GM18858 (cell line): ENCODE data around the gene ORC6.
"Not testable (repeated sequence)": the region's sequence is repeated elsewhere in the genome, so short reads cannot be mapped to it uniquely, and the experiment has no call there.

Experiments used
- ATAC-seq: cut with Tn5 transposase; IDR thresholded peaks from one replicate; pipeline ENCODE4 v1.9.1; 2021; ENCODE audit not compliant: unreplicated experiment

The ORC6 gene, protein sequence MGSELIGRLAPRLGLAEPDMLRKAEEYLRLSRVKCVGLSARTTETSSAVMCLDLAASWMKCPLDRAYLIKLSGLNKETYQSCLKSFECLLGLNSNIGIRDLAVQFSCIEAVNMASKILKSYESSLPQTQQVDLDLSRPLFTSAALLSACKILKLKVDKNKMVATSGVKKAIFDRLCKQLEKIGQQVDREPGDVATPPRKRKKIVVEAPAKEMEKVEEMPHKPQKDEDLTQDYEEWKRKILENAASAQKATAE

DNA sequence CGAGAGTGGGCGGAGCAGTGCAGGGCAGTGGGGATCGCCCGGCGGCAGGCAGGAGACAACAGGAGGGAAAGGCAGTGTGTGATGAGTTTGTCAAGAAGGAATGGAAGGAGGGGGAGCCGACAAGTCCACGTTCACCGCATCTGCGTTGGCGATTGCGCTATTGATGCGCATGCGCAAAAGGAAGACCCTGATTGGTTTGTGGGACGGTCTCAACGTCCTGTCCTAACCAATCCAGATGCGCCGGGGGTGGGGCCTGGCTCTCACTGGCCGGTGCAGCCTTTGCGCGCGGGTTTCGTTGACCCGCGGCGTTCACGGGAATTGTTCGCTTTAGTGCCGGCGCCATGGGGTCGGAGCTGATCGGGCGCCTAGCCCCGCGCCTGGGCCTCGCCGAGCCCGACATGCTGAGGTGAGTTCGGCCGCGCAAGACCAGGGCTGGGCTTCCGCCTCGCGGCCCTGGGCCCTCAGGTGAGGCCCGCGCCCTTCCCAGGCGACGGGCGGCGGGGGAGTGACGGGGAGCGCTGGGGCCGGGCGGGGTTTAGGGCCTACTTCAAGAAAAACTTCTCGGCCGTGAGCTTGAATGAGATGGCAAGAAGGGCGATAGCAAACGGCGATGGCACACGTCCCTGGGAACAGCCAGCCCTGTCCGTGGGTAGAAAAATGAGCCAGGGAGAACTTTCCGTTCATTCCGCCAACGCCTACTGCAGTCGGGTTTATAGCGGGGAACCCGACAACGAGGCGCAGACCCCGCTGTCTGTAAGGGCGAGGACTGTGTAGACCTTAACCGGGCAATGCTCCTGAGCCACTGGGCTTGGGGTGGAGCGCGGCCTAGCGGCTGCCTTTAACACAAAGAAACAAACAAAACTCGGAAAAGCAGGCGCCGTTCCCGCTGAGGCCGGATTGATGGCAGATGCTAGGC, at the start of gene ORC6:
Gene ORC6 (plus strand): TSS at position 295 of the 916 bp plus-strand sequence. CDS start 47 bp downstream, at position 342.
- peak; percentile 61 for ATAC-seq

DNA sequence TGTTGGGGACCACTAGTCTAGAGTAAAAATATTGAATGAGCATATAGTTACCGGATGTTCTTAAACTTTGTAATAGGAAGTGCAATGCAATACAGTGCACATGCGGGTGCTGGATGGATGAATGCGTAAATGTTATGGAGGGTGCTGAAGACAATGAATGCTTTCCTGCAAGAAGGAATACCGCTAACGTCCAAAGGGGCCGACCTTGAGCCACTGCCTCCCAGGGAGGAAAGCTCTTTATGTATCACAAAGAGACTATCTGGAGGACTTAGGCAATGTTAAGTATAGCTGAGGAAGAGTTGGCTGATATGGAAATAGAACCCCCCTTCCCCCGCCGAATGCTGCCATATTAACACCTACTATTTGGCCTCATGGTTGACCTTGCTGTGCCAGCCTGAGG, 40.8 kb upstream of the ORC6 start:
- no peak for ATAC-seq

DNA sequence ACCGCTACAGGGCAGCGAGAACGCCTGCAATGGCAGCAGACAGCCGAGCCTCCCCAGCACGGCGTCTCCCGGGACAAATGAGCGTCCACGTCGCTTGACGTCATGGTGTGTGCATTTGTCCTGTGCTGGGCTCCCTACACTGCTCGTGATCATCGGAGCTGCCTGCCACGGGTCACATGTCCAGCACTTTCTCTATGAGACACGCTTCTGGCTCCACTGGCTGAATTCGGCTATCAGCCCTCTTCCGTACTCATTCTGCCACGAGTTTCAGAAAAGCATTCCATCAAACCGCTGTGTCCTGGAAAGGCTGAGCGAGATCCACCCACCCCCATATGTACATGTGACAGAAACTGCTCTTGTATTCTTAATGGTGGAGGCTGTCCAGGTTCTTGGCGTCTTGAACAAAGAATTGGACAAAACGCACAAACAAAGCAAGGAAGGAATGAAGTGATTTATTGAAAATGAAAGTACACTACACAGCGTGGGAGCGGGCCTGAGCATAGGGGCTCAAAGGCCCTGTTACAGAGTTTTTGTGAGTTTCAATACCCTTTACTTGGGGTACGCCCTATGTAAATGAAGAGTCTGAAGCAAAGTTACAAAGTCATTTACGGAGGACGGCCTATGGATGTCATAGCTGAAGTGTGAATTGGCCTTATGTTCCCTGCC, 39.7 kb upstream of the ORC6 start:
- no peak for ATAC-seq

DNA sequence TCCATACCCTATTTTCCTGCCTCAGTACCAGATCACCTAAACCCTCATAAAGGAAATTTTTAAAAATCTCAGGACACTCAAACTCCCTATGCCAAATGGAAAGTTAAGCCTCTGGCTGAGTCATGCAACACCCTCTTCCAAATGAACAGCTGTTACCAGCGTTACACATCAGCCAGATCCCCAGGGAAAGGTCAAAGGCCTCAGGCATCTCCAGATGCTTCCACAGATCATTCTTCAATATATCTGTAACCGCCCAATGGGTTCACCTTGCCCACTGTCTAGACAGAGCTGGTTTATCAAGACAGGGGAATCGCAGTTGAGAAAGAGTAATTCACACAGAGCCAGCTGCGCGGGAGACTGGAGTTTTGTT, 39.2 kb upstream of the ORC6 start:
- no peak for ATAC-seq

DNA sequence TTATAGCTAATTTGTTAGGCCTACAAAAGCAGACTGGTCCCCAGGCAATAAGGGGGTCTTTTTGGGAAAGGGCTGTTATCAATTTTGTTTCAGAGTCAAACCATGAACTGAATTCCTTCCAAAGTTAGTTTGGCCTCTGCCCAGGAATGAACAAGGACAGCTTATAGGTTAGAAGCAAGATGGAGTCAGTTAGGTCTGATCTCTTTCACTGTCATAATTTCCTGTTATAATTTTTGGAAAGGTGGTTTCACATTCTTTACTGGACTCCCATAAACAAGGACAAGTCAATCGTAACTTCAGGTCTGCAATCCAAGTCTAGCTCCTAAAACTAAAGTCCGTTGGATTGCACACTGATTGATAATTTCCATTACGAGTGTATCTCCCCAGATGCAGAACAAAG, 38.2 kb upstream of the ORC6 start:
- ATAC-seq = no peak

DNA sequence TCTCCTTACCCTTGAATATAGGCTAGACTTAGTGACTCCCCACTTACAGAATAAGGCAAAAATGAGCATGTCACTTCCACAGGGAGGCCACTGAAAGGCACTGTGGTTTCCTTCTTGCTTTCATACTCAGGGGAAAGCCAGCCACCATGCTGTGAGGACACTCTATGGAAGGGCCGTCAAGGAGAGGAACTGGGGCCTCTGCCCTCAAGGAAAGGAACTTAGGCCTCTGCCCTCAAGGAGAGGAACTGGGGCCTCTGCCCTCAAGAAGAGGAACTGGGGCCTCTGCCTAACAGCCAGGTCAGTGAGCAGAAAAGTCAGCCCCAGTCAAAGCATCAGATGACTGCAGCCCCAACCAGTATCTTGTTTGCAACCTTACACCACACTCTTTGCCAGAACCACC, 30.5 kb upstream of the ORC6 start:
- peak; percentile 88 for ATAC-seq

DNA sequence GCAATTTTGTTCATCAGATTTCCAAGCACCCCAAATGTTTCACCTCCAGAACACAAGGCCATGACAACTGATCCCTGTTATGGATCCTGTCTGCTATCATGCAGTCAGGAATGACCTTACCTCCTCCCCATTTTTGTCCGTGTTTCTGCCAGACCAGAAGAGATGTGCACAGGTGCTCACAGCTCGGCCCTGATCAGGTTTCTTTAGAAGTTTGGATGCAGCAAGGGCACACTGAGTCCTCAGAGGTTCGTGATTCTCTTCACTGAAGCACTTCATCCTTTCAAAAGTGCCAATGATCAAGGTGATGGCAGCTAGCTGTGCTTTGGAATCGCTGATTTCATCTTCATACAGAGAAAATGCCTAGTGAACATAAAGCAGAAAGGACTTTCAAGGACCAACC, 27.3 kb upstream of the ORC6 start:
- no peak for ATAC-seq

DNA sequence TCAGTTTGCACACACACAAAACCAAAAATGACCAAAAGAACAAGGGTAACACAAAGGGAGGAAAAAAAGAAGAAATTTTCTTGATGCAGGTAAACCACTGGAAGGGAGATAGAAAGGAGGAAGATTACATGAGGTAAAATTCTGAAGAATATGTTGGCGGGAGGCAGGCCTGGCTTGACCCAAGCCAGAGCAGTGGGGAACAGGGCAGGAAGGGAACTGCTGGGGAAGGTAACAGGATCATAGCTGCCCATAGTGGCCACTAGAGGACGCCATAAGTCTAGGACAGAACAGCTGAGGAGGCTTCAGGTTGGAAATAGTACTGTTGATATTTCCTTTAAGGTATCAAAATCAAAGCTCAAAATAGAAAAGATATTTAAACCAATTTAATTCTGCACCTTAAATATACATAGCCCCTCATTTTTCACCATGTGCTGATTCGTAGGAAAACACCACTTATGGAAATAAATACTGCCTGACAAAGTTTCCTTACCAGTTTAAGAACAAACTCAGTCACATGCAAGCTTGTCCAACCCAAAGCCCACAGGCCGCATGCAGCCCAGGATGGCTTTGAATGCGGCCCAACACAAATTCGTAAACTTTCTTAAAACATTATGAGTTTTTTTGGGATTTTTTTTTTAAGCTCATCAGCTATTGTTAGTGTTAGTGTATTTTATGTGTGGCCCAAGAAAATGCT, 16.0 kb upstream of the ORC6 start:
- ATAC-seq = peak; percentile 71

DNA sequence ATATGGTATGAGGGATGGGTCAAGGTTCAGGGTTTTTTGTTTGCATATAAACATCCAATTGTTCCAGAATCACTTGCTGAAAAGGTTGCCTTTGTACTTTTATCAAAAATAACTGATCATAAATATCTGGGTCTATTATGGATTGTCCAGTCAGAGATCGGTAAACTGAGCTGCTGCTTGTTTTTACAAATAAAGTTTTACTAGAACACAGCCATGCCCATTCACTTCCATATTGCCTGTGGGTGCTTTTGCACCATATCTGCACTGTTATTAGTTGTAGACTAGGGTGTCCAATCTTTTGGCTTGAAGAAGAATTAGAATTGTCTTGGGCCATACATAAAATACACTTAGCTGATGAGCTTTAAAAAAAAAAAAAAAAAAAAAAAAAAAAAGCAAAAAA, 11.5 kb upstream of the ORC6 start:
- ATAC-seq = not testable (repeated sequence)

DNA sequence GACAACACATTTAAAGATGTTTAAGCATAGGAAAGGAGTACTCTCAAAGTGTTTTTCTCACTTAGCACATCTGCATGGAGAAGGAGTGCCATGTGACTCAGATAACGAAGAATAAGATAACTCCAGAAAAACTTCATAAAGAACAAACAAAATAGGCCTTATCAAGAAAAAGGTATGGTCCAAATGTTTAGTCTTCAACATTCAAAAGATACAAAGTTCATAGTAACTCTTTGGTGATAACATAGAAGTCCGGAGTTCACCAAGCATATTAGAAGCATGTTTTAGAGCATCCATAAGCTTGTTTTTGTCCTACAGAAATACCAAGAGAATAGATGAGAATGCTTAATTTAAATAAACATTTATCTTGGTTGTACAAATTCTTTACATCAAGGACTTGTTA, 7.6 kb upstream of the ORC6 start:
- not testable (repeated sequence) for ATAC-seq

DNA sequence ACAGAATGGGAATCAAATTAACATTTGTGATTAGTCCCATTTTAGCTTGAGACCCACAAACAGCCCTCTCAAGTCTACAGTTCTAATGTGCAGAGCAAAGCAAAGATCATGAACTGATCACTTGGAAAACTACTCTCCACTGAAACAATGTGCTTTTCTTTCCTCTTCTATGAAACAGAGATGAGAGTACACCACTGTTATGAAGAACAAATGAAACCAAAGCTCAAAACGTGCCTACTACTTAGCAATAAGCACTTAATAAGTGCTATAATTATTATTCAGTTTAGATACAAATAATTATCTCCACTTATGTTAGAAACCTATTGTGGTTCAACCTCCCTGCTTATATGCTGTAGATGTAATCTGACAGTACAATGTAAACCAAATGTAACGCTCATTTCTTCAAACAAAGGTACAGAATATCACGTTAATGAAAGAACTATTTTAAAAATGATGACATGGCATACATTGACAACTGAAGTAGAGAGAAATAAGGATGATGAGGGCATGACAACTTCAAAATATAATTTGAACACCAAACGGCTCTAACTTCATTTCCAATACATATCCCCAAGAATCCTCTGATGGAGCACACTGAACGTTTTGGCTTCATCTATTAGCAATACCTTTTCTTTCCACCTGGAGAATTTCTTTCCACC, 2.5 kb upstream of the ORC6 start:
- ATAC-seq = no peak

DNA sequence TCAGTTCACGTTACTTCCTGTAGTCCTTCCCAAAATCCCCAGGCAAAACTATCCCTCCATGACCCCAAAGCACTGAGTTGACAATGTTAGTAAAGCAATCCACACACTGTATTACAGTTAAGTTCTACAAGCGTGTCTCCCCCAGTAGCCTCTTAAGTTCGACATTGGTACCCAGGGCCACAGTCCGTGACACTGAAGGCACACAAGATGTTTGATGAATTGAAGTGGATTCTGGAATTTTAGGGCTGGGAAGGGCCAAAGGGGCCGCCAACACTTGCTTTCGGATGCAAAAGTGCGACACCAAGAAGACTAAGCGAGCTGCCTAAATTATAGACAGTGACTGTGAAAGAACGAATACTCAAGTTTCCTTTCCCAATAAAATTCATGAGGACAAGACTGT, 2.0 kb upstream of the ORC6 start:
- ATAC-seq = no peak

DNA sequence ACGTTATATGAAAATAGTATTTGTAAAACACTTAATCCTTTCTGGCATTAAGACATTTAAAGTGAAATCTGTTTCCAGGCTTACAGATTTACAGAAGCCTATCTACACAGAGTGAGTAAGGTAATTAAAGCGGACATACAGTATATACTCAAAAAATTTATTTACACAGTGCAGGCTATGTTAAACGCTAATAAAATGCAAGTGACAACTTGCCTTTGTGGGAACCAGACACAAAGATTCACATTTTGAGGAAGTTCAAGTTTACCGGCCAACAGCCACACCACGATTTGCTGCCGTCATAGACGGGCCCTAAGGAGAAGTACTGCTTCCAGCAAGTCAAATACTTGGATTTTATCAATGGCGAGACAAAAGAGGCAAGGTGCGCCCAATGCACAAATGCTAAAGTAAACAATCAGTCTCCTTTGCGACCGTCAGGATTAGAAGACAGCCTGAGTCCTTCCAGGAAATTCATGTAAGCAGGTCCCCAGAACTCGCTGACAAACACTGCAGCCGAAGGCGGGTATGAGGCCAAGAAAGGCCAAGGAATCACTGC, 1.3 kb upstream of the ORC6 start:
- no peak for ATAC-seq

DNA sequence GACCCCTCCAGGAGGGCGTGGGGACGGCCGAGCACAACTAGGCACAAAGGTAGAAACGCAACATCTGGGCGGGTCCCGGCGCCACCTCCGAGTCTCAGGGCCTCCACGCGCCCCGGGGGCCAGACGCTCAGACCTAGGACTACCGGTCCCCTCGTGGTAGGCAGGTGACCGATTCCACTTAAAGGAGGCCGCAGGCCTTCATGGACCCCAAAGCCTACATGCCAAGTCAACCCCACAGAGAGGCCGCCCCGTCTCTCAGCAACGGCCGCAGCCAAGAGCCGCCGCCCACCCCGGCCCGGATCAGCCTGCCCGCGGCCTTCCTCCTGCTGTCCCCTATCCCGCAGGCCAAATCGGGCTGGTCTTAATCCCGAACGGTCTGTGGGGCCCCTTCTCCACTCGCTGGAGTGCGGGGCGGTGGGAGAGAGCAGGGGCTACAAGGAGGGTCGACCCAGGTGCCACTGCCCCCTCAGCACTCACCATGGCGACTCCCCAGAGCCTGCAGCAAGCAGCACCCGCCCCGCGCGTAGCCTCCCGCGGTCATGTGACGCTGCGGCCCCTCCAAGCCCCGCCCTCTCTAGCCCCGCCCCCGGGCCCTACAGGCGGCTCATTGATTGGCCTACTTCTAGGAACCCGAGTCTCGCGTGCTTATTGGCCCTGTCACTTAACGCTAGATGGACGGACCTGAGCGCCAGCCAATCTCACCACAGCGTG, 650 bp upstream of the ORC6 start, which contains the start of gene VPS35:
Gene VPS35 (minus strand): TSS at position 525 of the 711 bp plus-strand sequence. CDS start 45 bp downstream, at position 480.
- peak; percentile 66 for ATAC-seq

DNA sequence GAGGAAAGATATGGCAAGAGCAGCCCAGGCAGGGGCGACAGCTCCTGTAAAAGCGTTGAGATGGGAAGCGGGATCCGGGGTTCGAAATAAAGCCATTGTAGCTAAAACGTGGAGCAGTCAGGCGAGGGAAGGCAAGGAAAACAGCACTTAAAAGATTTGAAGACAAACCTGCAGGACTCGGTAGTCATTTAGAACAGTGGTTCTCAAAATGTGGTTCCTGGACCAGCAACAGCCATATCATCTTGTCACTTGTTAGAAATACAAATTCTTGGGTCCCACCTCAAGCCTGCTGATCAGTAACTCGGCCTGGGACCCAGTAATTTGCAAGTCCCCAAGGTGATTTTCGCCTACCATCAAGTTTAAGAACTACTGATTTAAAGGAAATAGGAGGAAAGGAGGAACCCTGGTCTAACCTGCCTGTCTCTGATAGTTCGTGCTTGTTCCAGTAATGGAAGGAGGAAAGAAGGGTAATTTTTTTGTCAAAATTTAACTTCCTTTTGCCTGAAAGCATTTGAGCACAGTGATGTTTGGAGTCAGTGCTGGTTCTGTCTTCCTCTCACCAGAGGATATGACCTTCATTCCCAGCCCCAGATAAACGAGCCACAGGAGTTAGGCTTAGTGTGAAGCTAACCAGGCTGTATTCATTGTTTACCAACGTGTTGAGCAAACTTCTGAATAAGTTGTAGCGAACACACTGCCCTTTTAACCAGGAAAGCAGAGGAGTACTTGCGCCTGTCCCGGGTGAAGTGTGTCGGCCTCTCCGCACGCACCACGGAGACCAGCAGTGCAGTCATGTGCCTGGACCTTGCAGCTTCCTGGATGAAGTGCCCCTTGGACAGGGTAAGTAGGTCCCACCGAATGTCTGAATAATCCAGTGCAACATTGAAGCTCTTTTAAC, 1.1 kb downstream of the ORC6 start:
- no peak for ATAC-seq

DNA sequence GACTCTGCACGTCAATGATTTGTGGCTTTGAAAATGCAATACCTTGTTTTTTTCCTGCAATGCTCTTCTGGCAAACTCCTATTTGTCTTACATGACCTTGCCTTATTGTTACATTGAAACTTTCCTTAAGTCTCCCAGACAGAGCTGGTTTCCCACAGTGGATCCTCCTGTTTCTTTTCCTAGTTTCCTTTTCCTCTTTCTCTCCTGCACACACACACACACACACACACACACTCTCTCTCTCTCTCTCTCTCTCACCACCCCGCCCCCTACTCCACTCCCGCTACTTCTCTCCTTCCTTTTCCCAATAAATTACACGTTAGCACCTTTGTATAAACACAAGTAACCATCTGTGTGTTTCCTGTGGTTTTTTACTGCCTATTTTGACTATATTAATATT, 2.3 kb downstream of the ORC6 start:
- ATAC-seq = no peak

DNA sequence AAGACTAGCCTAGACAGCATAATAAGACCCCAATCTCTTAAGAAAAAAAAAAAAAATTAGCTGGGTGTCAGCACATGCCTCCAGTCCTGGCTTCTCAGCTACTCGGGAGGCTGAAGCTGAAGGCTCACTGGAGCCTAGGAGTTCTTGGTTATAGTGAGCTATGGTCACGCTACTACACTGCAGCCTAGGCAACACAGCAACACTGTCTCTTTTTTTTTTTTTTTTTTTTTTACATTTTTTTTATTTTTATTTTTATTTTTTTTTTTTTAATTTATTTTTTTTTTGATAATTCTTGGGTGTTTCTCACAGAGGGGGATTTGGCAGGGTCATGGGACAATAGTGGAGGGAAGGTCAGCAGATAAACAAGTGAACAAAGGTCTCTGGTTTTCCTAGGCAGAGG, 4.1 kb downstream of the ORC6 start:
- ATAC-seq = no peak

DNA sequence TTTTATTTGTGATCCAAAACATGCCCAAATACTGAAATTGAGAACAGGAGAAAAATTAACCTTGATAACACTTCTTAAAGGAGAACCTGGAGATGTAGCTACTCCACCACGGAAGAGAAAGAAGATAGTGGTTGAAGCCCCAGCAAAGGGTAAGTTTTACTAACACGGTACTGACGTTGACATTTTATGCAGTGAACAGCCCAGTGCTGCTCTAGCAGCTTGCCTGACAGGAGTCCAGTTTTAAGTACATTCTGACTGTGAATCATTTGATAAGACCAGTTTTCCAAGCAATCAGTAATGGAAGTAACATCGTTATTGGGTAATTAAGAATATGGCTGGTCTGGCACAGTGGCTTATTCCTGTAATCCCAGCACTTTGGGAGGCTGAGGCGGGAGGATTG, 6.5 kb downstream of the ORC6 start:
- ATAC-seq = no peak

DNA sequence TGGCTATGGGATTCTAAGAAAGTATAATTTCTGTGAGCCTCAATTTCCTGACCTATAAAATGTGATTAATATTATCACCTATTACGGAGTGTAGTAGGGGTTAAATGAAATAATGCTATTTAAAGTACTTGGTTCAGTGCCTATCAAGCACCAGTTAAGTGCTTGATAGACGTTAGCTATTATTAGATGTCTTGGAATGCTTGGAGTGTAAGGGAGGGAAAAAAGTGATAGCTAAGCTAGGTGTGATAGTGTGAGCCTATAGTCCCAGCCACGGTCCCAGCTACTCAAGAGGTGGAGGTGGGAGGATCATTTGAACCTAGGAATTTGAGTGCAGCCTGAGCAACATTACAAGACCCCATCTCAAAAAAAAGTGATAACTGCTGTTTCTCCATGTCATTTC, 7.5 kb downstream of the ORC6 start:
- no peak for ATAC-seq
